ENCODE results near the gene USP32. TPM values are rescaled to one million over a fixed set of nuclear protein-coding genes. Genes with fewer than 3 reads are reported as not detected.
A peak's percentile ranks its signal among the peaks of the same experiment; 100 is the strongest.

Gene USP32
- total RNA-seq, 2 donors from 2014 or later = 54.1 to 74.3 TPM

DNA sequence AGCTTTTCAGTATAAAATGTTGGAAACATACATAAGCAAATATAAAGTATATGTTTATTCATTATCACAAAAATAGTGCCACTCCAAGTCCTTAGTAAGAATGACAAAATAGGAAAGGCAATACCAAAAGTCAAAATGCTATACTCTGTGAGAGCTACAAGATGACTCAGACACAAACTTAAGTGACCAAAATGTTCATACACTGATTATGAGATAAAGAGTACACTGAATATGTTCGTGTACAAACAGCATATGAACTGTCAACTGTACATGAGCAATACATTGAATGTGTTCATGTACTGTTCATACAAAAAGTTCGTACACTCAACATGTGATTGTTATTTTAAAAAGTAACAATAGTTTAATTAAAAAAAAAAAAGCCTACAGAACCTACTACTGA, 138.9 kb downstream of the USP32 start:
- H3K36me3 ChIP-seq (ENCODE audit: control insufficient read depth, insufficient read depth, low read length) = peaks cover 59% of the 10 kb centered on the region
- H3K9me3 Mint-ChIP-seq = peaks cover 4% of the 10 kb centered on the region
- H3K4me1 ChIP-seq (ENCODE audit: control insufficient read depth, insufficient read depth, low read length) = no peaks in the 10 kb centered on the region
- no peaks in the 10 kb centered on the region for H3K27me3 Mint-ChIP-seq (ENCODE audit: insufficient read depth)
- peaks cover 9% of the 10 kb centered on the region for H3K9me3 ChIP-seq (ENCODE audit: control insufficient read depth, low read length)
- H3K4me3 Mint-ChIP-seq = no peak overlapping the region
- no peaks in the 10 kb centered on the region for H3K4me1 Mint-ChIP-seq
- no peak overlapping the region for H3K27ac ChIP-seq (ENCODE audit: low read depth, low read length)
- H3K36me3 Mint-ChIP-seq (ENCODE audit: low read depth) = peaks cover 52% of the 10 kb centered on the region
- TF ChIP-seq, protein P1, sequence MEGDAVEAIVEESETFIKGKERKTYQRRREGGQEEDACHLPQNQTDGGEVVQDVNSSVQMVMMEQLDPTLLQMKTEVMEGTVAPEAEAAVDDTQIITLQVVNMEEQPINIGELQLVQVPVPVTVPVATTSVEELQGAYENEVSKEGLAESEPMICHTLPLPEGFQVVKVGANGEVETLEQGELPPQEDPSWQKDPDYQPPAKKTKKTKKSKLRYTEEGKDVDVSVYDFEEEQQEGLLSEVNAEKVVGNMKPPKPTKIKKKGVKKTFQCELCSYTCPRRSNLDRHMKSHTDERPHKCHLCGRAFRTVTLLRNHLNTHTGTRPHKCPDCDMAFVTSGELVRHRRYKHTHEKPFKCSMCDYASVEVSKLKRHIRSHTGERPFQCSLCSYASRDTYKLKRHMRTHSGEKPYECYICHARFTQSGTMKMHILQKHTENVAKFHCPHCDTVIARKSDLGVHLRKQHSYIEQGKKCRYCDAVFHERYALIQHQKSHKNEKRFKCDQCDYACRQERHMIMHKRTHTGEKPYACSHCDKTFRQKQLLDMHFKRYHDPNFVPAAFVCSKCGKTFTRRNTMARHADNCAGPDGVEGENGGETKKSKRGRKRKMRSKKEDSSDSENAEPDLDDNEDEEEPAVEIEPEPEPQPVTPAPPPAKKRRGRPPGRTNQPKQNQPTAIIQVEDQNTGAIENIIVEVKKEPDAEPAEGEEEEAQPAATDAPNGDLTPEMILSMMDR (conservative IDR thresholded peaks at IDR 0.05) = no peak
- H3K27ac Mint-ChIP-seq = no peak overlapping the region
- WGBS, 2 experiments (ENCODE audit: insufficient coverage in 1 of 2, insufficient read length in 1 of 2) = 88% methylated on average over 1 of the region's 2 CpGs; no CpG with 5 or more reads in 1 of the 2 experiments
- no peaks in the 10 kb centered on the region for H3K27me3 ChIP-seq (ENCODE audit: control insufficient read depth, insufficient read depth, low read length, poor library complexity, severe bottlenecking)
- H3K9ac ChIP-seq (ENCODE audit: extremely low read depth, low read length, poor library complexity, severe bottlenecking) = no peak overlapping the region
- no peak overlapping the region for H3K4me3 ChIP-seq (ENCODE audit: low read length)
- DNase-seq = no peak

DNA sequence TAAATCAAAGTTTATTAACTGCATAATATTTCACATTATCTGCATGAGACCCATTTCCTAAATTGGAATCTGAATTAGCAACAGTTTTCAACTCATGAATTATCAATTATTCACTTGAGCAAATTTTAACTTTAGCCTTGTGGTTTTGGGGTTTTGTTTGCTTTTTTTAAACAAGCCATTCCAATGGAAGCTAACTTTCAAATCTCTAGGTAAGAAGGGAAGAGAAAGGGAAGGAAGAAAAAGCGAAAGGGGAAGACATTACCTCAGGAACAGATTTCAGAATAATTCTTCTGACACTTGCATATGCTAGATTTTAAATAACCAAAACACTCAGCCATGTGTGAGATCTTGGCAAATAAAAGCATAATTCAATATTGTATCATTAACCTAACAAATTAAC, 139.5 kb downstream of the USP32 start:
- no peaks in the 10 kb centered on the region for H3K4me1 Mint-ChIP-seq
- H3K9me3 Mint-ChIP-seq = peaks cover 9% of the 10 kb centered on the region
- H3K4me3 Mint-ChIP-seq = no peak overlapping the region
- peaks cover 63% of the 10 kb centered on the region for H3K36me3 ChIP-seq (ENCODE audit: control insufficient read depth, insufficient read depth, low read length)
- H3K9me3 ChIP-seq (ENCODE audit: control insufficient read depth, low read length) = peaks cover 15% of the 10 kb centered on the region
- no peak for DNase-seq
- no peaks in the 10 kb centered on the region for H3K4me1 ChIP-seq (ENCODE audit: control insufficient read depth, insufficient read depth, low read length)
- no peak overlapping the region for H3K4me3 ChIP-seq (ENCODE audit: low read length)
- H3K27ac ChIP-seq (ENCODE audit: low read depth, low read length) = no peak overlapping the region
- peak overlapping the region; percentile 62 for H3K27ac Mint-ChIP-seq
- H3K27me3 Mint-ChIP-seq (ENCODE audit: insufficient read depth) = no peaks in the 10 kb centered on the region
- 80% methylated on average over 1 of the region's 1 CpG; no CpG with 5 or more reads in 1 of the 2 experiments for whole genome bisulfite sequencing, 2 experiments (ENCODE audit: insufficient coverage in 1 of 2, insufficient read length in 1 of 2)
- H3K36me3 Mint-ChIP-seq (ENCODE audit: low read depth) = peaks cover 54% of the 10 kb centered on the region
- no peaks in the 10 kb centered on the region for H3K27me3 ChIP-seq (ENCODE audit: control insufficient read depth, insufficient read depth, low read length, poor library complexity, severe bottlenecking)
- H3K9ac ChIP-seq (ENCODE audit: extremely low read depth, low read length, poor library complexity, severe bottlenecking) = no peak overlapping the region
- TF ChIP-seq, protein P1 (conservative IDR thresholded peaks at IDR 0.05) = no peak

DNA sequence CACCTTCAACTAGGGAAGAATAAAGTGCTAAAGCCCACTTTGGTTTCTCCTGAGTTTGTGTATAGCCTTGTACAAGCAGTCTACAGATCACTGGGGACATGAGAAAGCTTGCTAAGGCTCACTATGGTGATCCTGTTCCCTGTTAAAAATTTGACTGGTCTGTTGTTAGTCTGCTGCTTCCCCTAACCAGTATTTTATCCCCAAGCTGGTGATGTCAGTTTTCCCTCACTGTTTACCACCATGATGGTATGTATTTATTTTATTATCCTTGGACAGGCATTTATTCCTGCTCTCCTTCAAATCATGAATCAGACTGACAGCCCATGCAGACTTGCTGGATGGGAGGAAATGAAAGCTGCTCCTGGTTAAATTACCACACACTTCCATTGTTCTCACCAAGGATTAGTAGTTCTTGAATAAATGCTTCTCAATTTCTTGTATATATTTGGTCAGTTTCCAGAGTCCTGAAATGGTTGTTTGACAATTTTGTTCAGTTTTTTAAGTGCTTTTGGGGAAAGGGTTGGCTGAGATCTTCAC, 142.6 kb downstream of the USP32 start:
- no peak overlapping the region for H3K4me3 Mint-ChIP-seq
- H3K36me3 Mint-ChIP-seq (ENCODE audit: low read depth) = peaks cover 45% of the 10 kb centered on the region
- DNase-seq = no peak
- TF ChIP-seq, protein P1 (conservative IDR thresholded peaks at IDR 0.05) = no peak
- H3K36me3 ChIP-seq (ENCODE audit: control insufficient read depth, insufficient read depth, low read length) = peaks cover 58% of the 10 kb centered on the region
- no peaks in the 10 kb centered on the region for H3K4me1 ChIP-seq (ENCODE audit: control insufficient read depth, insufficient read depth, low read length)
- H3K4me1 Mint-ChIP-seq = no peaks in the 10 kb centered on the region
- H3K27ac ChIP-seq (ENCODE audit: low read depth, low read length) = no peak overlapping the region
- H3K9me3 ChIP-seq (ENCODE audit: control insufficient read depth, low read length) = peaks cover 15% of the 10 kb centered on the region
- no peak overlapping the region for H3K9ac ChIP-seq (ENCODE audit: extremely low read depth, low read length, poor library complexity, severe bottlenecking)
- H3K9me3 Mint-ChIP-seq = peaks cover 10% of the 10 kb centered on the region
- H3K27me3 Mint-ChIP-seq (ENCODE audit: insufficient read depth) = no peaks in the 10 kb centered on the region
- H3K4me3 ChIP-seq (ENCODE audit: low read length) = no peak overlapping the region
- no peak overlapping the region for H3K27ac Mint-ChIP-seq
- no peaks in the 10 kb centered on the region for H3K27me3 ChIP-seq (ENCODE audit: control insufficient read depth, insufficient read depth, low read length, poor library complexity, severe bottlenecking)

Data from endodermal cell (in vitro differentiated cells).